Loucy (cell line): ENCODE results near the gene TSPAN19.

Source experiments
- CTCF ChIP-seq: fragments of 200-600 bp; sonication (generic); conservative IDR thresholded peaks from 2 replicates; pipeline ENCODE4 v1.5.1; 2014; ENCODE audit warnings: mild to moderate bottlenecking, antibody characterized with exemption, low read length
- EZH2phosphoT487 ChIP-seq: fragments of 200-600 bp; IDR thresholded peaks from 2 replicates; pipeline ENCODE4 v1.6.1; 2018; ENCODE audit warnings: antibody characterized with exemption, mild to moderate bottlenecking, moderate library complexity, borderline replicate concordance

DNA sequence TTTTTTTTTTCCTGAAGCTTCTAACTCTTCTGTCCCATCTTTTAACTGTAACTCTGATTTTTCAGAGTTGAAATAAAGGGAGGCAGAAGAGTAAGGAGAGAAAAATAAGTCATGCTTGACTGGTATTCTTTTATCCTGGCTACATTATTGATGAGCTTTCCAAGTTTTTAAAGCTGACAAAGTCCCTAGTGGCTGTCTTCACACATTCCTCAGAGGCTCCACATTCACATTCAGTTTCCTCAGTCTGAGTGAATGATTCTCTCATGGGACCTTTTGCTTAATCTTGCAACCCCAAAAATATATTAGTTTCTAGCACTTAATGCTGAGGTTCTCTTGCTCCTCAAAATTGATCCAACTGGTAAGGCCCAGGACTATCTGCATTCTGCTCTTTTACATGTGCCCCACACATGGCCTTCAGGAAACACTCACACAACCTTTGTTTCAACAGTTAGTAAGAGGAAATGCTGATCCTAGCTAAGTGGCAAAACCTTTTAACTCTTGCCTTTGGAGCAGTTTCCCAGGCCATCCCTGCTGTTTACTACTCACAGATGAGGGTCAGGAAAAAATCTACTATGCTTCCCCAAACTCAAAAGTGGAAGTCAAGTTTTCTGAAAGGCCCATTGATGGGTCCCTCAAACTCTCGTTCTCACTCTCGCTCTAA, 61.8 kb downstream of the TSPAN19 start:
- TF ChIP-seq CTCF (no peak), EZH2phosphoT487 (no peak)
